ENCODE measurements around the gene MAP2.

Gene MAP2

DNA sequence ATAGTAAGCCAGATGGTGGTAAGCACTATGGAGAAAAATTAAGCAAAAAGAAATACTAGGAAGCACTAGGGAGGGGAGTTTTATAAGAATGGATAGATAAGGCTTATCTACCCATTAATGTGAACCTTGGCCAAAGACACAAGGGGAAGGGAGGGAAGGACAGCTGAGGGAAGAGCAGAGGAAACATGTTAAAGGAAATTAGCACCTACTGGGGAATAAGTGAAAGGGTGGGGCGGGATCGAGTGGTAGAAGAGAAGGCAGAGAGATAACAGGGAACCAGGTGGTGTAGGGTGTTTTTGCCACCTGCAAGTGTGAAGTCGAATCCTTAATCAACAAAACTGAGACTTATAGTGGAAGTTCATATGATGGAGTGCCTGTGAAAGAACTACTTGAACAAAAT is 349.5 kb downstream of the MAP2 start:
- Histone ChIP-seq H3K36me3 (ENCODE audit: insufficient read depth) (no peaks in the 10 kb centered on the region), H3K4me1 (ENCODE audit: low read depth, poor library complexity, severe bottlenecking) (no peaks in the 10 kb centered on the region), H3K27me3 (ENCODE audit: insufficient read depth, low read depth) (no peaks in the 10 kb centered on the region), H3K9ac (no peak overlapping the region), H3K79me2 (ENCODE audit: insufficient read depth, low read depth) (no peaks in the 10 kb centered on the region), H2AFZ (ENCODE audit: low read depth) (no peak overlapping the region), H3K4me2 (no peak overlapping the region), H4K20me1 (ENCODE audit: insufficient read depth) (no peaks in the 10 kb centered on the region), H3K4me3 (IDR thresholded peaks at IDR 0.05; ENCODE audit: insufficient read depth, low read depth, low read length) (no peak overlapping the region), H3K27ac (no peak overlapping the region)
- TF ChIP-seq, protein P1, sequence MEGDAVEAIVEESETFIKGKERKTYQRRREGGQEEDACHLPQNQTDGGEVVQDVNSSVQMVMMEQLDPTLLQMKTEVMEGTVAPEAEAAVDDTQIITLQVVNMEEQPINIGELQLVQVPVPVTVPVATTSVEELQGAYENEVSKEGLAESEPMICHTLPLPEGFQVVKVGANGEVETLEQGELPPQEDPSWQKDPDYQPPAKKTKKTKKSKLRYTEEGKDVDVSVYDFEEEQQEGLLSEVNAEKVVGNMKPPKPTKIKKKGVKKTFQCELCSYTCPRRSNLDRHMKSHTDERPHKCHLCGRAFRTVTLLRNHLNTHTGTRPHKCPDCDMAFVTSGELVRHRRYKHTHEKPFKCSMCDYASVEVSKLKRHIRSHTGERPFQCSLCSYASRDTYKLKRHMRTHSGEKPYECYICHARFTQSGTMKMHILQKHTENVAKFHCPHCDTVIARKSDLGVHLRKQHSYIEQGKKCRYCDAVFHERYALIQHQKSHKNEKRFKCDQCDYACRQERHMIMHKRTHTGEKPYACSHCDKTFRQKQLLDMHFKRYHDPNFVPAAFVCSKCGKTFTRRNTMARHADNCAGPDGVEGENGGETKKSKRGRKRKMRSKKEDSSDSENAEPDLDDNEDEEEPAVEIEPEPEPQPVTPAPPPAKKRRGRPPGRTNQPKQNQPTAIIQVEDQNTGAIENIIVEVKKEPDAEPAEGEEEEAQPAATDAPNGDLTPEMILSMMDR (conservative IDR thresholded peaks at IDR 0.05; ENCODE audit: low read depth, low read length), result no peak

All from KMS-11 (cell line).